T-cell (primary cell): ENCODE measurements around the gene STK32B. TPM values are rescaled to one million over a fixed set of nuclear protein-coding genes. Genes with fewer than 3 reads are reported as not detected.

Source experiments
- ATAC-seq, 4 experiments: fragments of 200-7000 bp in 3 of 4; fragments of 150-1000 bp in 1 of 4; cut with Tn5 transposase; replicated peaks in 1 of 4; 1 replicate in 3 of 4; 2 replicates in 1 of 4; pipeline ENCODE4 v1.10.0; 2021; ENCODE audit warnings: moderate library complexity in 3 of 4, mild to moderate bottlenecking in 2 of 4, moderate number of reproducible peaks in 1 of 4
- CTCF ChIA-PET, 2 donors: fragments of 300-600 bp; sonication (Branson Sonifier 250); formaldehyde crosslinking; loops; one replicate each; lab custom pipeline; 2022; ENCODE audit warnings: antibody characterized with exemption in 2 of 2; lab: Charles Lee
- POLR2A ChIA-PET, 2 donors: fragments of 300-600 bp; sonication (Branson Sonifier 250); formaldehyde crosslinking; loops; one replicate each; lab custom pipeline; 2022; ENCODE audit warnings: antibody characterized with exemption in 2 of 2; lab: Charles Lee
- DNase-seq, 35 experiments: peaks; one replicate each; pipeline versions ENCODE4 v3.0.0 to v3.0.0-alpha.2; 2013 to 2023
- H3K27ac ChIP-seq: one replicate; pipeline ENCODE4 v1.5.1; 2013; ENCODE audit warnings: low read length
- H3K27me3 ChIP-seq, 2 experiments: replicated peaks in 1 of 2; 1 replicate in 1 of 2; 2 replicates in 1 of 2; pipeline versions ENCODE4 v1.6.1 to v1.7.0; 2013; ENCODE audit warnings: low read length in 1 of 2, mixed read lengths in 1 of 2; ENCODE audit not compliant: control insufficient read depth in 2 of 2, insufficient read depth in 2 of 2; ENCODE audit errors: extremely low read depth in 1 of 2
- H3K36me3 ChIP-seq, 2 donors: 1 replicate in 1 of 2; 2 replicates in 1 of 2; pipeline versions ENCODE4 v1.6.1 to v1.7.0; 2013; ENCODE audit warnings: low read length in 1 of 2; ENCODE audit not compliant: control insufficient read depth in 2 of 2, insufficient read depth in 1 of 2; ENCODE audit errors: extremely low read depth in 1 of 2
- H3K4me1 ChIP-seq, 2 experiments: 1 replicate in 1 of 2; 2 replicates in 1 of 2; pipeline versions ENCODE4 v1.6.1 to v1.7.0; 2013; ENCODE audit warnings: low read length in 2 of 2, mixed read lengths in 1 of 2; ENCODE audit not compliant: insufficient read depth in 2 of 2, control insufficient read depth in 1 of 2; ENCODE audit errors: extremely low read depth in 1 of 2
- H3K4me3 ChIP-seq, 2 donors: 1 replicate in 1 of 2; 2 replicates in 1 of 2; pipeline versions ENCODE4 v1.5.1 to v1.7.0; 2013; ENCODE audit warnings: mild to moderate bottlenecking in 2 of 2, low read length in 1 of 2, moderate library complexity in 1 of 2; ENCODE audit not compliant: control insufficient read depth in 1 of 2; ENCODE audit errors: extremely low read depth in 1 of 2
- H3K9me3 ChIP-seq: 2 replicates; pipeline ENCODE4 v1.7.0; 2013
- H3K27ac Mint-ChIP-seq, 2 donors: one replicate each; pipeline ENCODE4 v1.8.0; 2020 to 2021; ENCODE audit warnings: mild to moderate bottlenecking in 2 of 2, mixed read lengths in 2 of 2
- H3K27me3 Mint-ChIP-seq, 2 donors: one replicate each; pipeline ENCODE4 v1.8.0; 2021 to 2022; ENCODE audit warnings: mixed read lengths in 2 of 2
- H3K36me3 Mint-ChIP-seq: one replicate; pipeline ENCODE4 v1.8.0; 2021; ENCODE audit warnings: mixed read lengths
- H3K4me1 Mint-ChIP-seq, 3 donors: one replicate each; pipeline ENCODE4 v1.8.0; 2020 to 2022; ENCODE audit warnings: mixed read lengths in 3 of 3, mild to moderate bottlenecking in 1 of 3
- H3K4me3 Mint-ChIP-seq, 3 donors: one replicate each; pipeline ENCODE4 v1.8.0; 2020 to 2022; ENCODE audit warnings: mild to moderate bottlenecking in 3 of 3, mixed read lengths in 3 of 3, moderate library complexity in 3 of 3
- H3K9me3 Mint-ChIP-seq, 3 donors: one replicate each; pipeline ENCODE4 v1.8.0; 2020 to 2022; ENCODE audit warnings: mixed read lengths in 3 of 3
- WGBS: methylation state at CpG from one replicate; pipeline ENCODE4 v1.1.5; 2013; ENCODE audit warnings: missing lambda C conversion rate; ENCODE audit not compliant: insufficient coverage; 5-methylcytosine and 5-hydroxymethylcytosine counted together
- total RNA-seq, 35 experiments: library from RNA in 6 of 35; stranded (reverse) in 6 of 35; fragments of 120-200 nt in 1 of 35; gene quantifications; one replicate each; pipeline versions ENCODE4 v1.2.1 to v1.2.4 and lab custom pipeline; 2013 to 2026

The STK32B gene
- total RNA-seq, 5 donors from 2014 or later (not counting 1 experiment from before 2014, with no cell fraction given), result 0.12 to 0.20 (median 0.15) TPM; not detected in 2

- Histone ChIP-seq H3K36me3 (no peaks in the 10 kb centered on the region), H3K4me3 (peak overlapping the region; percentile 19 to 91), H3K27me3 (peaks cover 0 to 54% of the 10 kb centered on the region in 2 experiments), H3K27ac (no peak overlapping the region), H3K4me1 (peaks cover 6 to 20% of the 10 kb centered on the region in 2 experiments), H3K9me3 (no peaks in the 10 kb centered on the region)
- ChIA-PET CTCF (no interaction called here), POLR2A (no interaction called here)
- Mint-ChIP-seq H3K4me1 (peaks cover 11 to 17% (median 15%) of the 10 kb centered on the region in 3 donors), H3K36me3 (no peaks in the 10 kb centered on the region), H3K4me3 (peak overlapping the region; percentile 56 to 65 (median 60)), H3K27me3 (peaks cover 52 to 63% of the 10 kb centered on the region in 2 donors), H3K9me3 (peaks cover 0 to 4% (median 0%) of the 10 kb centered on the region in 3 donors), H3K27ac (no peak overlapping the region)
- DNase-seq, result peak in 6 of 35 experiments; percentile 6 to 35 (median 17)
- WGBS, result 8% methylated on average over 27 of the region's 36 CpGs
- no peak for ATAC-seq
These were observed 581 bp upstream of the STK32B start for GRCh38 chr4:5050520-5051277.

- peaks cover 6 to 20% of the 10 kb centered on the region in 2 experiments for H3K4me1 ChIP-seq
- H3K27ac ChIP-seq, result no peak overlapping the region
- peaks cover 0 to 54% of the 10 kb centered on the region in 2 experiments for H3K27me3 ChIP-seq
- Mint-ChIP-seq H3K27ac (no peak overlapping the region), H3K27me3 (peaks cover 42 to 56% of the 10 kb centered on the region in 2 donors), H3K9me3 (no peaks in the 10 kb centered on the region), H3K36me3 (no peaks in the 10 kb centered on the region), H3K4me3 (peak overlapping the region; percentile 15 to 65 (median 17)), H3K4me1 (peaks cover 11 to 17% (median 15%) of the 10 kb centered on the region in 3 donors)
- 20% methylated on average over 14 of the region's 18 CpGs for WGBS
- DNase-seq, result no peak
- H3K9me3 ChIP-seq, result no peaks in the 10 kb centered on the region
- no peaks in the 10 kb centered on the region for H3K36me3 ChIP-seq
- H3K4me3 ChIP-seq, result peak overlapping the region in 1 of 2 donors; percentile 91
- ChIA-PET POLR2A (no interaction called here), CTCF (interaction anchor here in 1 of 2 donors (0.5 kb wide), 1 partner anchor 189 kb away, joined by 3 read pairs; no protein-coding TSS in a partner anchor)
- ATAC-seq, result no peak
These were observed 973 bp downstream of the STK32B start for GRCh38 chr4:5052204-5052702.

DNA sequence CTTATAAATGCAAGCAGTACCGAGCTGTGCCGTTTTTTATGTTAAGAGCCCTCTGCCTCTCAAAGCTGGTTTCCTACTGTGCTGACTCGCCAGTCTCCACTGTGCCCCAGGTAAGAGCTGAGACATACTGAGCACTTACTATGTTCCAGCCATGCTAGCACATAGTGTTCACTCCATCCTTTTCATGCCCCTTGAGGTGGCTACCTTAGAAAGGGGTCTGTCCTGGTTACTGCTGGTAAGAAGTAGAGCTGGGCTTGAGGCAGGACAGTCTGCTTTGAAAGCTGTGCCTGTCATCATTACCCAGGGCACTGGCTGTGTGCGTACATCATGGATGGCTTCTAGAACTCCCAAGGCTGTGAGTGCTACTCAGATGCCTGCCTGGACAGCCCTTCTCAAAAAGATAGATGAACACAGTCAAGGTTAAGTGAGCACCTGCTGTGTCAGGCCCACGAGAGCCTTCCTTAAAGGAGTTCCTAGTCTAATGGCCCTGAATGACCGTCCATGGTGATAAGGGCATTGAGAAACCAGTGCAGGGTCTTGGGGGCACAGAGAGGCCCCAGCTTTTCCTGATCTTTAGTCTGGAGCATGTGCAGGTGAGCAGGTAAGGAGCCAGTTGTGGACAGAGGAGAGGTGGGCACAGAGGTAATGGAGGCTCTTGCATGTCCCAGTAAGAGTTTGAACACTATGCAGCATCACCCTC is 1.6 kb downstream of the STK32B start:
- peaks cover 37 to 51% of the 10 kb centered on the region in 2 donors for H3K27me3 Mint-ChIP-seq
- H3K4me3 Mint-ChIP-seq, result peak overlapping the region in 1 of 3 donors; percentile 65

DNA sequence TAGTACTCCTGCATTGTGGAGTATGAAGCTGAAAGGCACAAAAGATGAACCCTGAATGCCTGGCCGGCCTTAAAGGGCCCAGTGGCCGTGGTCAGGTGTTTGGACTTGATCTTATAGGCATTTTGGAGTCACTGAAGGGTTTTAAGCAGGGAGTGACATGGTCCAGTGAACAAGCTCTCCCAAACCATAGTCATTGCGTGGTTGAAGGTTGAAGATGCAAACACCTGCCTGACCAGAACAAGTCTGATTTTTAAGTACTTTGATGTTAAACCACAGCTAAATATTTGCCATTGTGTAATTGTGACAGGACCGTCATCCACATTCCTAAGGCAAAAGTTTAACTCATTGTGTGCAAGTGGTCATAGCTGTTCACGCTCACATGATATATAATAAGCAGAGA is 3.3 kb downstream of the STK32B start:
- Histone ChIP-seq H3K27me3 (peaks cover 0 to 43% of the 10 kb centered on the region in 2 experiments), H3K9me3 (no peaks in the 10 kb centered on the region), H3K4me3 (no peak overlapping the region), H3K4me1 (peaks cover 6 to 20% of the 10 kb centered on the region in 2 experiments), H3K27ac (no peak overlapping the region), H3K36me3 (no peaks in the 10 kb centered on the region)
- H3K4me1 Mint-ChIP-seq, result peaks cover 11 to 17% (median 15%) of the 10 kb centered on the region in 3 donors
- ATAC-seq (no peak), DNase-seq (no peak)
- peaks cover 31 to 43% of the 10 kb centered on the region in 2 donors for H3K27me3 Mint-ChIP-seq
- no peak overlapping the region for H3K4me3 Mint-ChIP-seq
- no peak overlapping the region for H3K27ac Mint-ChIP-seq
- ChIA-PET CTCF (interaction anchor here in 1 of 2 donors (0.7 kb wide), 1 partner anchor 409 kb away, joined by 3 read pairs; no protein-coding TSS in a partner anchor), POLR2A (no interaction called here)
- H3K36me3 Mint-ChIP-seq, result no peaks in the 10 kb centered on the region
- H3K9me3 Mint-ChIP-seq, result peaks cover 0 to 4% (median 0%) of the 10 kb centered on the region in 3 donors
- no CpG with 5 or more reads among the region's 5 CpGs for WGBS

More for the DNA sequence above, 1.6 kb downstream of the STK32B start:
- CTCF ChIA-PET, result no interaction called here
- no peak overlapping the region for H3K4me3 ChIP-seq
- POLR2A ChIA-PET, result no interaction called here
- peaks cover 6 to 20% of the 10 kb centered on the region in 2 experiments for H3K4me1 ChIP-seq
- DNase-seq (no peak), ATAC-seq (no peak)
- H3K36me3 ChIP-seq, result no peaks in the 10 kb centered on the region
- peaks cover 0 to 50% of the 10 kb centered on the region in 2 experiments for H3K27me3 ChIP-seq
- WGBS, result 52% methylated on average over 6 of the region's 6 CpGs
- no peak overlapping the region for H3K27ac ChIP-seq
- no peaks in the 10 kb centered on the region for H3K36me3 Mint-ChIP-seq
- no peaks in the 10 kb centered on the region for H3K9me3 Mint-ChIP-seq
- no peaks in the 10 kb centered on the region for H3K9me3 ChIP-seq
- H3K27ac Mint-ChIP-seq, result no peak overlapping the region
- H3K4me1 Mint-ChIP-seq, result peaks cover 11 to 17% (median 15%) of the 10 kb centered on the region in 3 donors

GRCh38 chr4:5055411-5055810 is 4.1 kb downstream of the STK32B start:
- Histone ChIP-seq H3K4me1 (peaks cover 6 to 18% of the 10 kb centered on the region in 2 experiments), H3K9me3 (no peaks in the 10 kb centered on the region), H3K4me3 (no peak overlapping the region), H3K27me3 (peaks cover 0 to 34% of the 10 kb centered on the region in 2 experiments), H3K36me3 (no peaks in the 10 kb centered on the region), H3K27ac (no peak overlapping the region)
- no peak overlapping the region for H3K27ac Mint-ChIP-seq
- peaks cover 23 to 34% of the 10 kb centered on the region in 2 donors for H3K27me3 Mint-ChIP-seq
- H3K36me3 Mint-ChIP-seq, result no peaks in the 10 kb centered on the region
- peaks cover 0 to 7% (median 0%) of the 10 kb centered on the region in 3 donors for H3K9me3 Mint-ChIP-seq
- DNase-seq (no peak), ATAC-seq (no peak)
- ChIA-PET CTCF (no interaction called here), POLR2A (no interaction called here)
- H3K4me3 Mint-ChIP-seq, result no peak overlapping the region
- WGBS, result 58% methylated on average over 3 of the region's 5 CpGs
- peaks cover 7 to 13% (median 12%) of the 10 kb centered on the region in 3 donors for H3K4me1 Mint-ChIP-seq

GRCh38 chr4:5066101-5066500 is 14.8 kb downstream of the STK32B start:
- H3K4me1 ChIP-seq, result no peaks in the 10 kb centered on the region
- ChIA-PET POLR2A (no interaction called here), CTCF (no interaction called here)
- no peak overlapping the region for H3K4me3 ChIP-seq
- WGBS, result 39% methylated on average over 3 of the region's 3 CpGs
- H3K9me3 ChIP-seq, result no peaks in the 10 kb centered on the region
- Mint-ChIP-seq H3K9me3 (peaks cover 6 to 11% (median 8%) of the 10 kb centered on the region in 3 donors), H3K36me3 (no peaks in the 10 kb centered on the region), H3K27ac (no peak overlapping the region), H3K27me3 (peaks cover 6 to 8% of the 10 kb centered on the region in 2 donors), H3K4me3 (no peak overlapping the region), H3K4me1 (no peaks in the 10 kb centered on the region)
- no peak overlapping the region for H3K27ac ChIP-seq
- peaks cover 0 to 7% of the 10 kb centered on the region in 2 experiments for H3K27me3 ChIP-seq
- ATAC-seq, result no peak
- no peaks in the 10 kb centered on the region for H3K36me3 ChIP-seq
- DNase-seq, result no peak
